Spleen (tissue), 11 donors: ENCODE results near the gene DYNLT2B. TPM values are rescaled to one million over a fixed set of nuclear protein-coding genes. Genes with fewer than 3 reads are reported as not detected.
"Not testable (repeated sequence)": the region's sequence is repeated elsewhere in the genome, so short reads cannot be mapped to it uniquely, and the experiment has no call there.

ENCODE experiments used
- DNase-seq: peaks from one replicate; pipeline ENCODE4 v3.0.0-alpha.2; 2020
- H3K27ac ChIP-seq, 8 donors: fragments of 200-600 bp; sonication (generic) in 7 of 8; 1 replicate in 4 of 8; 2 replicates in 4 of 8; pipeline versions ENCODE4 v1.5.0 to v1.8.0; 2016 to 2021; ENCODE audit warnings: inconsistent platforms in 4 of 8, mild to moderate bottlenecking in 4 of 8, moderate library complexity in 1 of 8
- H3K27me3 ChIP-seq, 7 donors: fragments of 200-600 bp; sonication (generic) in 6 of 7; replicated peaks in 1 of 7; 1 replicate in 4 of 7; 2 replicates in 3 of 7; pipeline versions ENCODE4 v1.5.0 to v1.8.0; 2016 to 2021; ENCODE audit warnings: inconsistent platforms in 3 of 7, mild to moderate bottlenecking in 1 of 7
- H3K36me3 ChIP-seq, 6 donors: fragments of 200-600 bp; sonication (generic) in 5 of 6; 1 replicate in 4 of 6; 2 replicates in 2 of 6; pipeline versions ENCODE4 v1.5.0 to v1.8.0; 2016 to 2021; ENCODE audit warnings: inconsistent platforms in 2 of 6
- H3K4me1 ChIP-seq, 6 donors: fragments of 200-600 bp; sonication (generic) in 5 of 6; 1 replicate in 3 of 6; 2 replicates in 3 of 6; pipeline versions ENCODE4 v1.5.0 to v1.8.0; 2016 to 2021; ENCODE audit warnings: inconsistent platforms in 3 of 6
- H3K4me3 ChIP-seq, 8 donors: fragments of 200-600 bp; sonication (generic) in 7 of 8; 1 replicate in 4 of 8; 2 replicates in 4 of 8; pipeline versions ENCODE4 v1.5.0 to v1.8.0; 2016 to 2021; ENCODE audit warnings: inconsistent platforms in 4 of 8, mild to moderate bottlenecking in 4 of 8, moderate library complexity in 2 of 8
- H3K9me3 ChIP-seq, 8 donors: fragments of 200-600 bp; sonication (generic) in 7 of 8; 1 replicate in 4 of 8; 2 replicates in 4 of 8; pipeline versions ENCODE4 v1.5.0 to v1.8.0; 2016 to 2021; ENCODE audit warnings: inconsistent platforms in 4 of 8
- CTCF ChIP-seq, 11 experiments: fragments of 200-600 bp in 7 of 11; fragments of 450-650 bp in 4 of 11; sonication (generic) in 4 of 11; IDR thresholded peaks in 8 of 11; conservative IDR thresholded peaks in 3 of 11; 1 replicate in 7 of 11; 2 replicates in 4 of 11; pipeline versions ENCODE4 v1.4.0 to v1.8.0; 2016 to 2021; ENCODE audit warnings: antibody characterized with exemption in 11 of 11, inconsistent platforms in 4 of 11, mild to moderate bottlenecking in 1 of 11
- POLR2A ChIP-seq, 3 donors: fragments of 450-650 bp; IDR thresholded peaks; one replicate each; pipeline ENCODE4 v1.5.1; 2017; ENCODE audit warnings: antibody characterized with exemption in 3 of 3, mild to moderate bottlenecking in 1 of 3
- POLR2AphosphoS5 ChIP-seq, 3 donors: sonication (generic); formaldehyde crosslinking; IDR thresholded peaks; one replicate each; pipeline ENCODE4 v1.5.1; 2017; ENCODE audit warnings: antibody characterized with exemption in 3 of 3
- WGBS, 5 donors: extraction: QIAGEN DNeasy Blood & Tissue Kit in 3 of 5; methylation state at CpG; one replicate each; pipeline versions ENCODE4 v1.1.5 to v1.1.7; 2013 to 2018; 5-methylcytosine and 5-hydroxymethylcytosine counted together
- intact Hi-C: fragments of 100-400 bp; cut with DNase I; formaldehyde crosslinking; loops from one replicate; pipeline ENCODE4 v1.15.0; 2023; ENCODE audit warnings: low total_unique reads
- polyA plus RNA-seq, 3 donors: library from polyadenylated mRNA; stranded (reverse); fragments of 200-250 nt; gene quantifications; one replicate each; pipeline ENCODE4 v1.2.1, GENCODE V29; 2013
- total RNA-seq, 7 donors: library from RNA; depleted of rRNA in 3 of 7; stranded (reverse); fragments of >200 nt in 3 of 7; fragmentation: NEBNext Ultra II Directional in 4 of 7; extraction: Animal tissue kit (Norgen Biotek cat#: 25700) in 4 of 7; gene quantifications; one replicate each; pipeline versions ENCODE4 v1.1.0 to v1.2.1, GENCODE V29; 2016 to 2021
- donor health status: healthy with polysubstance abuse.
- donor health status: DM: no; HTN: no; CAD: no; lungs with moderate emphysema.
- donor health status: DM: no; HTN: no; CAD: no.
- donor health status: Bipolar disorder and iron deficiency.
- donor health status: healthy.
- donor health status: DM: no; HTN: no; CAD: no.
- donor health status: DM: yes; HTN: yes; CAD: no.

DYNLT2B gene
- total and polyA plus RNA-seq, 10 donors = 1.7 to 21.3 (median 7.1) TPM

DNA sequence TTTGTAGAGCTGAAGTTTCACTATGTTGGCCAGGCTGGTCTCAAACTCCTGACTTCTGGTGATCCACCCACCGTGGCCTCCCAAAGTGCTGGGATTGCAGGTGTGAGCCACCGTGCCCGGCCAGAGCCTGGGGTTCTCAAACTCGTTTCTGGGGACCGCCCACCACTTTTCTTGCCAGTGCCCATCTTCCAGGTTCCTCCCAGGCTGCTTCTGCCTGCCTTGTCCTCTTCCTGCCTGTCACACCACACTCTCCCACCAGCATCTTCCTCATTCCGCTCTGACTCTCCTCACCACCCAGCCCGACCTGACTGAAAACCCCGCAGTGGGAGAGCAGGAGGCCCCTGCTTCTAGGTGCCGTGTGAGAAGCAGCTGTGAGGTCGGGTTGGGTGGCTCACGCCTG lies 3.1 kb upstream of the DYNLT2B start:
- TF ChIP-seq POLR2A (IDR thresholded peaks at IDR 0.05) (no peak), POLR2AphosphoS5 (IDR thresholded peaks at IDR 0.05) (no peak), CTCF (IDR thresholded peaks at IDR 0.05 in 8 of 11, conservative IDR thresholded peaks at IDR 0.05 in 3 of 11) (no peak)
- DNase-seq = no peak
- Histone ChIP-seq H3K4me1 (peaks cover 3 to 21% (median 11%) of the 10 kb centered on the region in 6 donors), H3K27me3 (no peaks in the 10 kb centered on the region), H3K27ac (no peak overlapping the region), H3K4me3 (no peak overlapping the region), H3K36me3 (no peaks in the 10 kb centered on the region), H3K9me3 (no peaks in the 10 kb centered on the region)
- intact Hi-C loops = no loop called here
- WGBS, 5 donors = 60 to 78% (median 67%) methylated on average over 11 of the region's 11 CpGs

- WGBS, 5 donors = 65 to 80% (median 67%) methylated on average over 2 to 3 of the region's 3 CpGs
- Histone ChIP-seq H3K4me1 (peaks cover 3 to 24% (median 11%) of the 10 kb centered on the region in 6 donors), H3K36me3 (no peaks in the 10 kb centered on the region), H3K27ac (peak overlapping the region in 3 of 8 donors; percentile 36 to 61 (median 47)), H3K9me3 (no peaks in the 10 kb centered on the region), H3K4me3 (no peak overlapping the region), H3K27me3 (no peaks in the 10 kb centered on the region)
- TF ChIP-seq CTCF (IDR thresholded peaks at IDR 0.05 in 8 of 11, conservative IDR thresholded peaks at IDR 0.05 in 3 of 11) (no peak), POLR2AphosphoS5 (IDR thresholded peaks at IDR 0.05) (peak in 1 of 3 donors; percentile 35), POLR2A (IDR thresholded peaks at IDR 0.05) (no peak)
- no peak for DNase-seq
- intact Hi-C loops = no loop called here
These were observed 2.1 kb upstream of the DYNLT2B start for GRCh38 chr3:196320137-196320536.

DNA sequence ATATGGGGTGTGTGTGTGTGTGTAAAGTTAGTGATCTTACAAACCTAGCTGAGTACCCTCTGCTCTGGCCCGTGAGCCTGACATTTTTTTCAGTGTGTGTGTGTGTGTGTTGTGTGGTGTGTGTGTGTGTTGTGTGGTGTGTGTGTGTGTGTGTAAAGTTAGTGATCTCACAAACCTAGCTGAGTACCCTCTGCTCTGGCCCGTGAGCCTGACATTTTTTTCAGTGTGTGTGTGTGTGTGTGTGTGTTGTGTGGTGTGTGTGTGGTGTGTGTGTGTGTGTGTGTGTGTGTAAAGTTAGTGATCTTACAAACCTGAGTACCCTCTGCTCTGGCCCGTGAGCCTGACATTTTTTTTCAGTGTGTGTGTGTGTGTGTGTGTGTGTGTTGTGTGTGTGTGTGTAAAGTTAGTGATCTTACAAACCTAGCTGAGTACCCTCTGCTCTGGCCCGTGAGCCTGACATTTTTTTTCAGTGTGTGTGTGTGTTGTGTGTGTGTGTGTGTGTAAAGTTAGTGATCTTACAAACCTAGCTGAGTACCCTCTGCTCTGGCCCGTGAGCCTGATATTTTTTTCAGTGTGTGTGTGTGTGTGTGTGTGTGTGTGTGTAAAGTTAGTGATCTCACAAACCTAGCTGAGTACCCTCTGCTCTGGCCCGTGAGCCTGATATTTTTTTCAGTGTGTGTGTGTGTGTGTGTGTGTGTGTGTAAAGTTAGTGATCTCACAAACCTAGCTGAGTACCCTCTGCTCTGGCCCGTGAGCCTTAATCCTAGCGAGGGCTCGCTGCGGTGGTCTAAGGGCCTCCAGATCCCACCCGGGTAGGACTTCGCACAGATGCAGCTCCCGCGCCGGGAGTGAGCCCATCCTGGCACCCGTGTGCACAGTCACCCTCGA lies 997 bp downstream of the DYNLT2B start:
- Histone ChIP-seq H3K4me1 (peaks cover 3 to 24% (median 11%) of the 10 kb centered on the region in 6 donors), H3K4me3 (peak overlapping the region; percentile 79 to 96 (median 92)), H3K27ac (peak overlapping the region; percentile 90 to 95 (median 93))
- intact Hi-C loops, H3K27me3 ChIP-seq, H3K36me3 ChIP-seq, DNase-seq, H3K9me3 ChIP-seq: not testable (repeated sequence)
- 13 to 90% (median 21%) methylated on average over 2 to 15 of the region's 17 CpGs for WGBS, 5 donors

- DNase-seq = no peak
- no peak overlapping the region for H3K4me3 ChIP-seq
- H3K36me3 ChIP-seq = no peaks in the 10 kb centered on the region
- H3K4me1 ChIP-seq = peaks cover 3 to 24% (median 11%) of the 10 kb centered on the region in 6 donors
- H3K27ac ChIP-seq = no peak overlapping the region
- no peaks in the 10 kb centered on the region for H3K9me3 ChIP-seq
- H3K27me3 ChIP-seq = no peaks in the 10 kb centered on the region
- intact Hi-C loops = no loop called here
- WGBS, 5 donors = 71 to 100% (median 95%) methylated on average over 1 of the region's 1 CpG
- TF ChIP-seq CTCF (IDR thresholded peaks at IDR 0.05 in 8 of 11, conservative IDR thresholded peaks at IDR 0.05 in 3 of 11) = no peak
- no peak for TF ChIP-seq POLR2AphosphoS5 (IDR thresholded peaks at IDR 0.05)
- TF ChIP-seq POLR2A (IDR thresholded peaks at IDR 0.05) = no peak
These were observed 2.2 kb downstream of the DYNLT2B start for GRCh38 chr3:196315821-196316220.
